LNCAP (cell line): ENCODE results near the gene WDR89.

ENCODE experiments used
- TF ChIP-seq, protein P1 (sequence below): fragments of 450-650 bp; IDR thresholded peaks from 2 replicates; pipeline ENCODE4 v1.5.1; 2017; ENCODE audit warnings: mild to moderate bottlenecking

WDR89 gene

DNA sequence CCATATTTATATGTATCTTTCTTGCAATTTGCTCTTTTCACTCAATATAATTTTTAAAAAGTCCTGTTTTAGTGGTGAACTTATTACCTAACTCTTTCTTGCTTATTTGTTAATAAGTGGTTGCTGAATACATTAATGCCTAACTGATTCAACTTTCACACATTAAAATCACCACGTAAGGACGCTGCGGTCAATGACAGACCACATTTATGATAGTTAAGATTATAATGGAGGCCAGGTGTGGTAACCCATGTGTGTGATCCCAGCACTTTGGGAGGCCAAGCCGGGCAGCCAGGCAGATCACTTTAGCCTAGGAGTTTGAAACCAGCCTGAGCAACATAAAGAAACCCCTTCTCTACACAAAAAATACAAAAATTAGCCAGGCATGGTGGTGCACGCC lies 37.0 kb downstream of the WDR89 start:
- TF ChIP-seq, protein P1, sequence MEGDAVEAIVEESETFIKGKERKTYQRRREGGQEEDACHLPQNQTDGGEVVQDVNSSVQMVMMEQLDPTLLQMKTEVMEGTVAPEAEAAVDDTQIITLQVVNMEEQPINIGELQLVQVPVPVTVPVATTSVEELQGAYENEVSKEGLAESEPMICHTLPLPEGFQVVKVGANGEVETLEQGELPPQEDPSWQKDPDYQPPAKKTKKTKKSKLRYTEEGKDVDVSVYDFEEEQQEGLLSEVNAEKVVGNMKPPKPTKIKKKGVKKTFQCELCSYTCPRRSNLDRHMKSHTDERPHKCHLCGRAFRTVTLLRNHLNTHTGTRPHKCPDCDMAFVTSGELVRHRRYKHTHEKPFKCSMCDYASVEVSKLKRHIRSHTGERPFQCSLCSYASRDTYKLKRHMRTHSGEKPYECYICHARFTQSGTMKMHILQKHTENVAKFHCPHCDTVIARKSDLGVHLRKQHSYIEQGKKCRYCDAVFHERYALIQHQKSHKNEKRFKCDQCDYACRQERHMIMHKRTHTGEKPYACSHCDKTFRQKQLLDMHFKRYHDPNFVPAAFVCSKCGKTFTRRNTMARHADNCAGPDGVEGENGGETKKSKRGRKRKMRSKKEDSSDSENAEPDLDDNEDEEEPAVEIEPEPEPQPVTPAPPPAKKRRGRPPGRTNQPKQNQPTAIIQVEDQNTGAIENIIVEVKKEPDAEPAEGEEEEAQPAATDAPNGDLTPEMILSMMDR = no peak

DNA sequence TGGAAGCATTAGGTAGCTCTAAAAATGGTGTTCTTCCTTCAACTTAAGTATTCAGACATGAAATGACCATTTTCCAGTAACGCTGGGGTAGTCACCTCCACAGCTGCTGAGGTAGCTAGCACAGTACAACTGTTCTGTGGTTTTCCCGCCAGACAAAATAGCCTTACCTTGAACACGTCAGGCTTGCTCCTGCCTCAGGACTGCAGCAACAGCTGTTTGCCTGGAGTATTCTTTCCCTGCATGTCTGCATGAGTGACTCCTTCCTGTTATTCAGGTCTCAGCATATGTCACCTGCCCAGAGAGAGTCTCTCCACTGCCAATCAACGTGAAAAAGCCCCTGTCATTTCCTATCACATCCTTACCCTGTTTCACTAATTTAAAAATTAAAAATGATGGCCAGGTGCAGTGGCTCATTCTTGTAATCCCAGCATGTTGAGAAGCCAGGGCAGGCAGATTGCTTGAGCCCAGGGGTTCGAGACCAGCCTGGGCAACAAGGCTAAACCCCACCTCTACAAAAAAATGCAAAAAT lies 37.9 kb downstream of the WDR89 start:
- TF ChIP-seq, protein P1 = no peak

DNA sequence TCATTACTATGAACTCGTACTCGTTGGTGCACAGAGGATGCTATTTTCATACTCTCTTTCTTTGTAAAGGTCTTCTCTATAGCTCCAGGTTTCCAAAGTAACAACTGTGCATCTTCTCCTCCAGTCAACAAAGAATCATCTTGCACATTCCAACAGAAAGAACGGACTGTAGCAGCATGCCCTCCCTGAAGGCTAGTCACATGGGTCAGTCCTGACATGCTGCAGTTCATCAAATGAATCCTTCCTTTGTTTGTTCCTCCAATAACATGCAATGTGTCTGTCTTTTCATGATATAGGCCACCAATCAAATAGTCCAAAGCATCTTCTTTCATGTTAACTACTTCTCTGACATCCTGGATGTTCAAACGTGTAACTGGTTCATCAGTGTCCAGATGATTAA lies 42.9 kb downstream of the WDR89 start:
- TF ChIP-seq, protein P1 = no peak

DNA sequence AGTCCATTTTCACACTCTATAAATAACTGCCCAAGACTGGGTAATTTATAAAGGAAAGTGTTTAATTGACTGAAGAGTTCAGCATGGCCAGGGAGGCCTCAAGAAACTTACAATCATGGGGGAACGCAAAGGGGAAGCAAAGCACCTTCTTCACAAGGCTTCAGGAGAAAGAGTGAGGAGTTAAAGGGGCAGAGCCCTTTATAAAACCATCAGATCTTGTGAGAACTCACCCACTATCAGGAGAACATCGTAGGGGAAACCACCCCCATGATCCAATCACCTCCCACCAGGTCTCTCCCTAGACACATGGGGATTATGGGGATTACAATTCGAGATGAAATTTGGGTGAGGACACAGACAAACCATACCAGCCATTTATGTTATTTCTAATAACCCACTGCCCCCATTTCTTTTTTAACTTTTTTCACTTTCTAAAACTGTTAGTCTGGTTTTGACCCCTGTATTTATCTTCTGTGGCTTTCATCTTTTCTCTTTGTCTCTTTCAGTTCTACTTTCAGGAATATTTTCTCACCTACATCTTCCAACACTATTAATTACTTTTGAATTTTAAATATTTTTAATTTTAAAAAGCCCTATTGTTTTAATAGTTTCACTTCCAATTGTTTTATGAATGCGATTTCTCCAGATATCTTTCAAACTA lies 44.5 kb downstream of the WDR89 start:
- TF ChIP-seq, protein P1 = no peak

DNA sequence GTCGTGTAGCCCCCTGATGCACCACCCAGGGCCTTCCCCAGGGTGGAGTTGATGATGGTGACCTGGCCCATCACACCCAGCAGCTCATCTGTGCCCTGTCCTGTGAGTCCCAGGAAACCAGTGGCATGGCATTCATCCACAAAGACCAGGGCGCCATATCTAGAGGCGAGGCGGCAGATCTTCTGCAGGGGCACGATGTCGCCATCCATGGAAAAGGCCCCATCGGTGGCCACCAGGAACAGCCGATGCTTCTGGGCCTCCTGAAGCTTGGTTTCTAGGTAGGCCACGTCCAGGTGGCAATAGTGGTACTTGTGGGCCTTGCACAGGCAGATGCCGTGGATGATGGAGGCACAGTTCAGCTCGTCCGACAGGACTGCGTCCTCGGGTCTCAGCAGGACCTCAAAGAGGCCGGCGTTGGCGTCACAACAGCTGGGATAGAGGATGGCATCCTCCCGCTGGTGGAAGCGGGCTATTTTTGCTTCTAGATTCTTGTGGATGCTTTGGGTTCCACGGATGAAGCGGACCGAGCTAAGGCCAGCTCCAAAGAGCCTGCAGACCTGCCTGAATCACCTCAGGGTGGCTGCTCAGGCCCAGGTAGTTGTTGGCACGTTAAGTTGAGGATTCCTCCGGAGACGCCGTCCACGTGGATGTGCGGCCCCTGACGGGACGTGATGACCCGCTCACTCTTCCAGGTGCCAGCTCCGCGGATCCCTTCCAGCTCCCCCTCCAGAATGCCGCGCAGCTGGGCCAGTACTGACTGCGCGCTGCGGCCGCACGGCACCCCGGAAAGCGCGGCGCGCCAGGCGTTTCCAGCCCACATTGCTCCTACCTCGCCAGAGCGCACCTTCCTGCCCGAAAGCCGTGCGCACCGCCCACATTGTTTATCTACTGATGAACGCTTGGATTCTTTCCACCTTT lies 47.0 kb downstream of the WDR89 start:
- TF ChIP-seq, protein P1 = no peak

DNA sequence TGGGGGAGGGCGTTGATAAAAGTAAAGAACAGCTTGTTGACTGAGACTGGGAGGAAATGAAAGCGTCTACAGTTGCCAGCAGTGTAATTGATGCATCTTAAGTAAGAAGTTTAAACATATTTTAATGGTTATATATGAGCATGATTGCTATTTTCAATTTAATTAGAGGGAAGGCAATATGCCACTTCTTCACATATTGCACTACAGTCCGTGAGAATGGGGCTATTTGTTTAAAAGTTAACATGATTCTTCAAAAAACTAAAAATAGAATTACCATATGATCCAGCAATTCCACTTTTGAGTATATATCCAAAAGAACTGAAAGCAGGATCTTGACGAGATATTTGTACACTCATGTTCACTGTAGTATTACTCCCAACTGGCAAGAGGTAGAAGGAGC lies 60.2 kb downstream of the WDR89 start:
- TF ChIP-seq, protein P1 = no peak

DNA sequence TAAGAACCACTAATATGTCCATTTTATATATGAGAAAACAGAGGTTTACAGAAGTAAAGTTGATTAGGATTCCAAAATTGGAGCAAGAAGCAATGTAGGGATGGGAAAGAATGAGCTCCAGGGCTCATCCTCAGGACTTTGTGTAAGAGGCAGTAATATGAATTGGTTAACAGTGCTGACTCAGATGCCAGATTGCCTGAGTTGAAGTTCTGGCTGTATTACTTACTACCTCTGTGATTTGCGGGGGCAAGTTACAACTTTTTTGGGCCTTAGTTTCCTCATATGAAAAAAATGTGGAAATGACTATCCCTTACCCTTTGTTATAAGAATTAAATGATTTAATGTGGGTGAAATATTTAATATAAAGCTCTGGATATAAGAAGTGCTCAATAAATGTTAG lies 63.4 kb downstream of the WDR89 start:
- TF ChIP-seq, protein P1 = no peak
